ENCODE data around the gene COG5.

Gene COG5

DNA sequence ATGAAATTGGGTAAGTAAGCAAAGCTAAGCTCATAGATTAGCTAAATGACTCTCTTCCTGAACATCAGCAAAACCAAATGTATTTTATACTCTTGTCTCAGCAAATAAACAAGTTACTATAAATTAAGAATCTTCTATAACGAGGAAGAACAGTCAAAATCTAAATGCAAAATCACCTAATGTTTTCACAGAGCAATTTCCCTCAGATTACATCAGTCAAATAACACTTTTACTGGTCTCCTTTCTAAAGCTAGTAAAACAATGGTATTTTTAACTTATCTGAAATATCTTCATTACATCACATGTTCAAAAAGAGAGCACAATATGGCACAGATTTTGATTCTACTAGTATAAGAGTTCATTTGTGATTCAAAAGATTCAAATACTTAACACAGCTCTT, 110.3 kb downstream of the COG5 start:
- DNase-seq = no peak

DNA sequence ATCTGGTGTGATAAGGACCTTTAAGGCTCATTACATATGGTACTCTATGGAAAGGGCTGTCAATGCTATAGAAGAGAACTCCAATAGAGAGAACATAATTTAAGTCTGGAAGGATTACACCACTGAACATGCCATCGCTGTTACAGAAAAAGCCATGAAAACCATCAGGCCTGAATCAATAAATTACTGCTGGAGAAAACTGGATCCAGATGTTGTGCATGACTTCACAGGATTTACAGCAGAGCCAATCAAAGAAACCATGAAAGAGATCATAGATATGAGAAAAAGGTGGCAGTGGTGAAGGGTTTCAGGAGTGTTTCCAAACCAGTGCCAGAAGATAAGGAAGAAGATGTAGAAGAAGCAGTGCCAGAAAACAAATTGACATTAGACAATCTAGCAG, 112.8 kb downstream of the COG5 start:
- DNase-seq = no peak

GRCh38 chr7:107446988-107447387, 116.7 kb downstream of the COG5 start:
- no peak for DNase-seq

- DNase-seq = no peak
Measured at GRCh38 chr7:107446531-107446930, 117.2 kb downstream of the COG5 start.

DNA sequence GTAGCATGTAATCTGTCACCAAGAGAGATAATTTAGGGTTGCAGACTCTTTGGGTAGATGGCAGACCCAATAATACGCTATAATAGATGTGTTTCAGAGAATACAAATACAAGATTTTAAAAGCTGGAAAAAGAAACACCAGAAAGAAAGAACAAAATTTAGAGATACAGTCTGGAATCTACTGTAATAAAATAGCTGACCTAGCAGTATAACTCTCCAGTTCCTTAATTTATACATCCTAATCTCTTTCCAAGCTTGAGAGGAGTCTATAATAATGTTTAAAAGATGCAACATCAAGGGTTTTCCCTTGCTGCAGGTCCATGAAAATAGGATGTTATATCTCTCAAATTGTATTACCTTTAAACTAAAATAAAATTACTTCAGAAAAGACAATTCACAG, 121.0 kb downstream of the COG5 start:
- no peak for DNase-seq

DNA sequence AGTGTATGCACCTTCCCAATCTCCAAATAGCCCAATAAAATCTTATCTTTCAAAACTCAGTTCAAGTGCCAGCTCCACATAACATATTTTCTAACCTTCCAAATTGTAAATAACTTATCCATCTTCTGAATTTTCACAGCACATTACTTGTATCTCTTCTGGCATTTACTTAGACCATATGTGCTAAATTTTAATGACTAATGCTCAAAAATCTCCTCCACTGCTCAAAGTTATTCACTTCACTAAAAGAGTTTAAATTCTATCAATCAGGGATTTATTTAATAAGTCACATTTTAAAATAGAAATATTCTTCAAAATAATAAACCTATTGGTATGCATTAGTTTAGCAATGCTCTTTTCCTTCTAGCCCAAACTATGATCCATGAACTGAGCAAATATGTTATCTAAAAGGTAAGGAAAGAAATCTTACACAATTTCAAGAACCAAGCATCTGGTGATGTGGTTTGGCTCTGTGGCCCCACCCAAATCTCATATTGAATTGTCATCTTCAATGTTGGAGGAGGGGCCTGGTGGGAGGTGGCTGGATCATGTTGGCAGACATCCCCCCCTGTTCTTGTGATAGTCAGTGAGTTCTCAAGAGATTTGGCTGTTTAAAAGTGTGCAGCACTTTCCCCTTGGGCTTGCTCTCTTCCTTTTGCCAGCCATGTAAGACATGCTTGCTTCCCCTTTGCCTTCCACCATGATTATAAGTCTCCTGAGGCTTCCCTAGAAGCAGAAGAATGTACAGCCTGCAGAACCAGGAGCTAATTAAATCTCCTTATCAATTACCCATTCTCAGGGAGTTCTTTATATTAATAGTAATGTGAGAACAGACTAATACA, 121.9 kb downstream of the COG5 start:
- no peak for DNase-seq

- DNase-seq = no peak
Measured at GRCh38 chr7:107439025-107439424, 124.7 kb downstream of the COG5 start.

GRCh38 chr7:107435749-107436148, 128.0 kb downstream of the COG5 start:
- no peak for DNase-seq

DNA sequence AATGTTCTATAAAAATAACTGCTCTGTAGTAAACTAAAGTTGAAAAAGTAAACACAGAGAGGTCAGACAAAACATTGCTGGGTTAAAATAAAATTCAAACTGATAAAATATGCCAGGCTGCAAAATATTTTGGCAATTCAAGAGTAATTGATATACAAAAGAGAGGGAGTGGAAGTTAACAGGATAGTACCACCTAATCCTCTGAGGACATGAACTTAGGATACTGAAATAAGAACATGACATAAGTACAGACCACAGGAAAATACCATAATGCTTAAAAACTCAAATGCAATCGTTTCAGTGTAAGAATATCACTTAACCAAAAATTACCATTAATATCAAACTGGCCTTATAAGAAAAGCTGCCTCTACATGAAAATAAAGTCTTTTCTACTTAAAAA, 131.5 kb downstream of the COG5 start:
- no peak for DNase-seq

GRCh38 chr7:107430057-107430456, 133.7 kb downstream of the COG5 start:
- DNase-seq = no peak

DNA sequence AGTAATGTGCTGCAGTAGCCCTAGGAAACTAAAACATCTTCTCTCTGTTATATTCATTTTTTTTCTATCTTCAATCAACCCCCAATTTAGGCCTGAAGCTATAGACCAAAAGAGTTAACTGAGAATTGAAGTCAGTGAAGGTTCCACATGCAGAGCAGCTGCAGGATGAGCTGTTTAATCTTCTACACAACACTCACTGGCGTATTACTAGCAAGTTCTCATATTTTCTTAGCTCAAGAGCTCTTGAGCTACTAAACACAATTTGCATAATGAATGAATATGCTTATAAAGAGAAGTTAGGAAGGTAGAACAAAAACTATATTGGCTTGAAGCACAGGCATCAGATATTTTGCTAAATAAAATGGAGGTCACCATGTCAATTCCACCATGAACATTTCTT, 135.1 kb downstream of the COG5 start:
- DNase-seq = no peak

- DNase-seq = no peak
Measured at GRCh38 chr7:107427462-107427861, 136.3 kb downstream of the COG5 start.

- DNase-seq = no peak
Measured at GRCh38 chr7:107414198-107414597, 149.5 kb downstream of the COG5 start.

GRCh38 chr7:107408349-107408748, 155.4 kb downstream of the COG5 start:
- DNase-seq = no peak

DNA sequence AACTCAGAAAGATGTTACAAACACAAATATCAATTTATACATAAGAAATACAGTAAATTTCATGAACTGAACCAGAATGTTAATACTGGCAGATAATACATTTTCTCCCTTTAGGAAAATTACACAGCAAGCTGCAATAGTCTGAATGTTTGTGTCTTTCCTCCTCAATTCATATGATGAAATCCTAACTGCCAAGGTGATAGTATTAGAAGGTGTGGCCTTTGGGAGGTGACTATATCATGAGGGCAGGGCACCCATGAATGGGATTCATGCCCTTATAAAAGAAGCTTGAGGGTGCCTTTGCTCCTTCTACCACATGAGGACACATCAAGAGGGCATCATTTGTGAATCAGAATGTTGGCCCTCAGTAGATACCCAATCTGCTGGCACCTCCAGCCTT, 158.2 kb downstream of the COG5 start:
- no peak for DNase-seq

- DNase-seq = no peak
Measured at GRCh38 chr7:107404740-107405537, 158.8 kb downstream of the COG5 start.

GRCh38 chr7:107398161-107398560, 165.6 kb downstream of the COG5 start:
- no peak for DNase-seq

- no peak for DNase-seq
Measured at GRCh38 chr7:107396990-107397389, 166.7 kb downstream of the COG5 start.

- DNase-seq = no peak
Measured at GRCh38 chr7:107396081-107396480, 167.6 kb downstream of the COG5 start.

- DNase-seq = no peak
Measured at GRCh38 chr7:107394831-107395230, 168.9 kb downstream of the COG5 start.

DNA sequence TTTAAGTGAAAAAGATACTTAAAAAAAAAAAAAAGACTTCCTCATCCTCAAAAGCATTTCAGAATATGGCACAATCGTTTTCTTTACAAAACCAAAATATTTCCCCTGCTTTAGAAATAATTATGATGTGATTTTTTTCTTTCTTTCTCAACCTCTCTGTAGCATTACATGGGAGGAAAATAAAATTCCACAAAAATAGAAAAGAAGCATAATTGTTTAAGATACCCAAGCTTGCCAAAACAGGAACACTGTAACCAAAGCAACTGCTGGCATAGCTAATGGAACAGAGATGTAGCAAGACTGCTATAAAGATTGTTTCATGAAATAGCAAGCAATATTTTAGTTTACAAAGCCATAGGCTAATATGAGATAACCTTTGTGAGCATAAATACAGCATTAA, 169.4 kb downstream of the COG5 start:
- no peak for DNase-seq

DNA sequence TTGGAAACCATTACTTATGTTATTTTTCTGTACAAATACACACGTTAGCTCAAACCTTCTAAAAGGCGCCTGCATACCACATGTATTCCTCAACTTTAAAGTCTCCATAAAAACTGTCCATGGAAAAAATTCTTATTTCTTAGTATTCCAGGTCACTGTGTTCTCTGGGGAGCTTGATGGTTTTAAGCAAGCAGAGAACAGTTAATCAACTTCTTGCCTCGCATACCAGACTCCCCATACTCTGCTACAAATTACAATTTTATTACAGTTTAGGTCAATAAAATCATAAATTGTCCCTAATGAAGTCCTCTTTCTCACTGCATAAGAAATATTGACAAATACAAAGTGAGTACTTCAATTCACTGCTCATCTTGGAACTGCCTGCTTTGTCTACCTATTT, 170.9 kb downstream of the COG5 start:
- no peak for DNase-seq

DNA sequence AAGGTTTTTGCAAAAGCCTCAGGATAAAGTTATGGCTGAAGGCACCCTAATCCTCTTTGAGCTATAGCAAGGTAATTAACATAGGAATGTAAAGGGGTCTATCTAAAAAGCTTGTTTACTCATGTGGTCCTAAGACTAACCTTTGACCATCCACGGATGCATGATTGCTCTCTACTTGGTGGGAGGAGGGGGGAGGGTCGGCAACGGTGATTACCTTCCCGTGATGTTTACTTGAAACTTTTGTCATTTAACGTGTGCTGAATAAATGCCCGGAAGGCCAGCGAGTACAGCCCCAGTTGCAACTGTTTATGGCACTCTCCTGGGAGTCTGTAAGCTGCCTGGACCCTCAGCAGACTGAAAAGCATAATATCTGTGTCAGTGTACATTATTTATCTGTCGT, 172.8 kb downstream of the COG5 start:
- no peak for DNase-seq

DNA sequence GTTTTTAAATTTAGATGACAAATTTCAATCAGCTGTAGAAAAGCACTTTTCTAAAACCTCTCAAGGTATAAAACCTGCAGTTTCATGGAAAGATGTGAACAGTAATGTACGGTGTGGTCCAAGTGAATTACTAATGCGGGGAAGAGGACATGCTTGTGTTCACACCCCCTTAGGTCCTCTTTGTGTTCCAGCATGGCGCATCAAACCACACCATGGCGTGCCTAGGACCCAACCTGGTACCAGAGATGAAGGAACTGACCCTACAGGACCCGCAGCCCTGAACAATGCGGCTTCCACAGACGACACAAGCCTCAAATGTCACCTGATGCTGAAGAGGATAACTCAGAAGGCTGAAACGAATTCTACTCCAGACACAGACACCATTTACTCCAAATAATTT, 175.1 kb downstream of the COG5 start:
- DNase-seq = no peak

Data from activated CD8-positive, alpha-beta memory T cell treated with anti-CD3 and anti-CD28 coated beads for 24 hours (primary cell).